GM19035 (cell line): ENCODE measurements around the gene NR6A1.

ENCODE experiments used
- ATAC-seq: cut with Tn5 transposase; IDR thresholded peaks from one replicate; pipeline ENCODE4 v1.9.1; 2021; ENCODE audit not compliant: unreplicated experiment

Gene NR6A1

GRCh38 chr9:124662561-124662960, 108.5 kb downstream of the NR6A1 start:
- ATAC-seq, result no peak

GRCh38 chr9:124661271-124661670, 109.8 kb downstream of the NR6A1 start:
- ATAC-seq, result no peak

DNA sequence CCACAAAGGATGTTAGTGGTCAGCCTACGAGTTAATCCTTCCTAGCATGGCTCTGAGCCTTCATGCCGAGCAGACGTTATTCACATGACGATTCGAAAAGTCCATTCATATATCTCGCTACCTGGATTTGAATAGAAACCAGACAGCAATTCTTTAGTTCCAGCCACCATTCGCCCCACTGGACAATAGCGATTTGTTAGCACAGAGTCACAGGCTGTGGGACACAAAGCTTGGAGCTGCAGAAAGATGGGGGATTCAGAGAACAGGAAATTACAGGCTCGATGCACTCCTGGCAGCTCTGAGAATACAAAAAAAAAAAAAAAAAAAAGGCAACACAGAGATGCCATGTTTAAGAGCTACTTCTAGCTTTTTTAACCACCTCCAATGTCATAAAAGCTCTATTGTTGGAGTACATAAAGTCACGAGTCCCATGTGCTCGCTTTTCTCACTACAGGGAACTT, 110.7 kb downstream of the NR6A1 start:
- ATAC-seq, result no peak

- ATAC-seq, result no peak
Observed at GRCh38 chr9:124659099-124659659, 111.9 kb downstream of the NR6A1 start.

DNA sequence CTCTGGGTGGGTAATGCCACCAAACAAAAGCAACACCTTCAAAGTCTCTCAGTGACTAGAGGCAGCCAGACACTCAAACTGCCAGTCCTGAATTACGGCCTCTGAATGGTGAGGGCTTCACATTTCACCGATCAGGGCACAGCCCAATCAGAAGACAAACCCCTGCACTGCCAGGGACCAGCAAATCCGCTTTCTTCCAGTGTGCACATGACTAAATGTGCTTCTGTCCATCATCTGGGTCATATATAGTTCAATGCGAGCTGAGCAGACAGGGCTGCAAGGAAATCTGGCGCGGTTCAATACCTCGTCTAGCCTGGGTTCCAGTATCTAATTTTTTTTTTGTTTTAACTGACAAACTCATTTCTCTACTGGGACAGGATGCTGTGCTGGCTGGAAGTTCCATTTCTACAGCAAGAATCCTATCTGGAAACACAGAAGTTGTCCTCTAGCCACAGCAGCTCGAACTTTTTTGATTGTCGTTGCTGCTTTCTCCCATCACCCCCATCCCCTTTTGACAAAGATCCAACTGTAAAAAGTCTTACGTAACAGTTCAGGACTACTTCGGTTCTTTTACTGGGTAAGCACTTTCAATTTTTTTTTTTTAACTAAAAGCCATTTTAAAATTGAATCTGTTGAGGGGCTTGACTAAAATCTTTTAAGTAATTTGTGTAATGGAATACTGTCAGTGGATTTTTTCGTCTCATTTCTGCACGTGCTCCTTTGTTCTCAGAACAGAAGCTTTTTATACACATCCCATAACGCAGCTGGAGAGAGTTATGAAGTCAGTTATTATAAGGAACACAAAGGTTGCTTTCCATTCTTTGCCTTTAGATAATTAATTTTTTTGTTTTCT, 112.7 kb downstream of the NR6A1 start:
- peak; percentile 75 for ATAC-seq

DNA sequence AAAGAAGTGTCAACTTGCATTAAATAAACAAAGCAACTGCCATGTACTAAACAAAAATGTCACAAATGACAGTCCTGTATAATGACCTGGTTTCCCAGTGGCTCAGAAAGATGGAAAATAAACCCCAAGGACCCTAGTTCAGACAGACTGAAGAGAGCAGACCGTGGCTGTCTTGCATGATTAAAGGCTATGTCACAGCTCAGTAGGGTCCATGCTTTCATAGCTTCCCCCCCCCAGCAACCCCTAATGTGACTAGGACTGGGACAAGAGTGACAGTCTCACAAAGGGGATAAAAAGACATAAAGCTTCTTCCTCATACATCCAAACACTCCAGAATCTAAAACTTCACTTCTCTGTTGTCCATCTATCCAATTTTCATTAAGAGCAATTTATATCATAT, 113.6 kb downstream of the NR6A1 start:
- ATAC-seq, result no peak

DNA sequence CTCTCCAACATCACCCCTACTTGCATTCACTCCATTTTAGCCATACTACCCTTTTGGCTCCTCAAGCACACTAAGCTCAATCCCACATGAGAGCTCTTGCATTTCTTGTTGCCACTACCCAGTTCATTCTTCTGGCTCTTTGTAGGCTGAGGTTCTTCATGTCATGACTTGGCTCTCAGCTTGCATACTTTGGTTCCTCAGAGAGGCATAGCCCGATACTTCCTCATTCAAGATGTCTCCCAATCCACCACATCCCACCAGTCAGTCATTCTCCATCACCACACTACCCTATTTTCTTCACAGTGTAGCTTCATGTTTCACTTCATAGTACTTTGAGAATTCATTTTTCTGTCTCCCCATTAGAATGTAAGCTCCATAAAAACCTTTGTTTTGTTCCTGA, 116.7 kb downstream of the NR6A1 start:
- no peak for ATAC-seq

DNA sequence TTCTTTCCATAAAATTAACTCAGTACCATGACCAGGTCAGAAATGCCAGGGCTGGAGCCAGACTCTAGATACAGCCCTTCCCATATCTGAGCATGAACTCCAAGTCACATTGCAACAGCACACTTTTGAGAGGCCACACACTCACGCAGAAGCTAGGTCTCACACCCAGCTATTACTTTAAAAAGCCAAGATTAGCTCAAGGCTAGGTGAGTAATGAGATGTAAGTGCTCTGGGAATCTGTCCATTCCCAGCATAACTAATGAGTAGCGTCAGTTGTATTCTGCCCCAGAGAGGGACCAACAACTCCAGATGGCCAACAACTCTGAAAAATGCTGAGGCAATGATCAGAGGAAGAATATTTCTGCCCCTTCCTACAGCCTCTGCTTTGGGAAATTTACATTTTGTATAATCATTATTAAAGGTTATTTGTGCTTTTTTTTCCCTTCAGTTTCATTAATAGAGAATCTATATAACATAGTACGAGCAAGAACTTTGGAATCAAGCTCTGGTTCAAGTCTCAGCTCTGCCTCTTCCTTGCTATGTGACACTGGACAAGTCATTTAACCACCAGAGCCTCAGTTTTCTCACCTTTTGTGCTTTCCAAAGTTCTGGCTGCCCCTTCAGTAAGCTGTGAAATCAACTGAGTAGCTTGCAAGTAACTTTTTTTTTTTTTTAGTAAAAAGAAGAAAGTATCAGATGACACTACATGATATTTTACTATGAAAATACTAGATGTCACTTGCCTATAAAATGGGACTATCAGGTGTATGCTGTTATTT, 118.3 kb downstream of the NR6A1 start:
- no peak for ATAC-seq

- no peak for ATAC-seq
Observed at GRCh38 chr9:124652203-124652602, 118.9 kb downstream of the NR6A1 start.

GRCh38 chr9:124645274-124645673, 125.8 kb downstream of the NR6A1 start:
- ATAC-seq, result no peak

GRCh38 chr9:124639637-124640036, 131.5 kb downstream of the NR6A1 start:
- ATAC-seq, result no peak

- ATAC-seq, result no peak
Observed at GRCh38 chr9:124635285-124635684, 135.8 kb downstream of the NR6A1 start.

- no peak for ATAC-seq
Observed at GRCh38 chr9:124632077-124632621, 139.0 kb downstream of the NR6A1 start.

DNA sequence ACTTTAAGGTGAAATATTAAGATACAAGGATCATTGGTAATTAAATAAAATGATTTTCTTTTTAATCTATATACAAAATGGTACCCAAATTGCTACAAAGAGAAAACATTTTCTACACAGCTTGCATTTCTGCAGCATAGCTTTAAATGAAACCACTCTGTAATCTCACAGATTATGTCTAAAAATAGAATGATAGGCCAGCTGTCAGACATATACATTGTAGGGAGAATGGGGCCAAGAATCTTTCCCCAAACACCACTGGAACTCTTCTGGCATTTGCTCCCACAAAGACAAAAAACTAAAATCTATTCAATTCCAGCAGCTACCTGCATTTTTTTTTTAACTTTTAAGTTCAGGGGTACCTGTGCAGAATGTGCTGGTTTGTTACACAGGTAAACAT, 139.8 kb downstream of the NR6A1 start:
- ATAC-seq, result no peak

GRCh38 chr9:124629600-124629999, 141.5 kb downstream of the NR6A1 start:
- no peak for ATAC-seq

GRCh38 chr9:124628741-124629140, 142.4 kb downstream of the NR6A1 start:
- no peak for ATAC-seq

DNA sequence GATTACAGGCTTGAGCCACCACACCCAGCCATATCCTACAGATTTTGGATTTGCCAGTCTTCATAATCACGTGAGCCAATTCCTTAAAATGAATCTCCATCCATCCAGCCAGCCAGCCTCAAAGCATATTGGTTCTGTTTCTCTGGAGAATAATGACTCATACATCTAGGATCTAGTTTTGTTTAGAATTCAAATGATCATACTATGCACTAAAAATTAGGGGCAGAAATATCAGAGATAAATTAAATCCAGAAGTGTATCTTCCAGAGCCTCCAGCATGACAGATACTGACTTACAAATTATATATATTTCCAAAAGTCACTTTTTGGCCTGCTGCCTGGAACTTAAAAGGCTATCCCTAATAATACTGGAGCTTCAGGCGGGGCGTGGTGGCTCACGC, 144.8 kb downstream of the NR6A1 start:
- ATAC-seq, result no peak

DNA sequence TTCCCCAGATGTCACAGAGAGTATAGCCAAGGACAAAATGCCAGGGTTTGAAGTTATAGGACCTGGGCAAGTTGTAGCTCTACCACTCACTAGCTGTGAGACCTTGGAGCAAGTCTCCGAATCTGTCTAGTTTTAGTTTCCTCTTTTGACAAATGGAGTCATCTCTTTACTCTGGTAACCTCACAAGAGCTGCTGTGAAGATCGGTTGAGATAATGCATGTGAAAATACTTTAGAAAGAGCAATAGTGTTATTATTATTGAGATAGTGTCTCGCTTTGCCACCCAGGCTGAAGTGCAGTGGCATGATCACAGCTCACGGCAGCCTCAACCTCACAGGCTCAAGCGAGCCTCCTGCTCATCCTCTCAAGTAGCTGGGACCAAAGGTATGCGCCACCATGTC, 146.0 kb downstream of the NR6A1 start:
- ATAC-seq, result no peak

DNA sequence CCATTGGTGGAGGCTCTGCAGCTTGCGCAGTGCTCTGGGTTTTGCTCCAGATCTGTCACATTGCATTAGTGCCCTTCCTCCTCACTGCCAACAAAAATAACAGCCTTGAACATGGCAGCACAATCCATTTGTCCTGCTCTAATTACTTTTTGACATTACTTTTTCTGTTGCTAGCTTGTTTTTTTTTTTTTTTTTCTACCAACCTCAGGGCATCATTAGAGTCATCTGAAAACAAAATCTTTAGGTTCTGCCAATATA, 146.4 kb downstream of the NR6A1 start:
- no peak for ATAC-seq

DNA sequence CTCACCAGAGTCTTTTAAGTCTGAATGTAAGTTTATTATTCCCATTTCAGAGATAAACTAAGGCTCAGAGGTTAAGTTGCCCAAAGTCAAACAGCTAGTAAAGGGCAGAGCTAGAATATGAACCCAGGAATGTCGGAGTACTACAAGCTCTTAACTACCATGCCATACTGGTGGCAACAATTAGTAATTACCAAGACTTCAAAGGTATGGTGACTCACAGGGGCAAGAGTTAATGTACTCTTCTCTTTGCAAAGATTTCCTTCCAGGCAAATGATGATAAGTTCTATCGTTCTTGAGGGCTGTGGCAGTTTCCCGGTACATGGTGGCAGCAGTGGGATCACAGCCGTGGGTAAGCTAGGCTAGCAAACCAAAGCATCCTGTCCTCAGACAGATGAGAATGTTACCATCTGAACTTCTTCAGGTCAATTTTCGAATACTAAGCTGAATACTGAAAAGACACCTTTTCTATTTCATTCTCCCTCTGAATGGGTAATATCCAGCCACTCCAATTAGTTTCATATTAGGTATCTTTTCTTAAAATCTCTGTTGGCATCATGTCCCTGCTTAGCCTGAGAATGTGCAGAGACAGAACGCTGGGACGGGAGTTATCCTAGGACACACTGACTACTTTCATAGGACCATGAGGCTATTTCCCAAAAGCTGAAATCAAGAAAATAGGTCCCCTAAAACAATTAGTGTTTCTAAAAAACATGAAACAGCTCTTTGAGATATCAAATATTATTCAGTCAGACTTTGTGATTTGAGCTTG, 147.0 kb downstream of the NR6A1 start:
- ATAC-seq, result no peak

DNA sequence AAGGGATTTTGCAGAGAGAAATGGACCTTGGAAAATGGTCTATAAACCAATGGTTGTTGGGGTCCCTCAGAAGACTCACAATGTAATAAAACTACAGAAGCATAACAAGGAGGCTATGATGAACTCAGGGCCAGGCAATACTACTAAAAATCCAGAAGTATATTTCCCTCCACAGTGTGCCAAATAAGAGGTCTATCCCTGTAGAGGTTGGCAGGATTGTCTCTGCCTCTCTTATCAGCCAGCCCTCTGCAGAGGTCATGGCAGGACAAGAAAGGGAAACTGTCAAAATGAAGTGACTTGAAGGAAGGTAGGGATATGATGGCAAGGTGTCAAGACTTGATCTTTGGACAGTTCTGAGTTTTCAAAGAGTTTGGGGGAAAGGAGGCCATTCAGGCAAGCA, 148.2 kb downstream of the NR6A1 start:
- ATAC-seq, result no peak
